ENCODE results near the gene ACVRL1. TPM values are rescaled to one million over a fixed set of nuclear protein-coding genes. Genes with fewer than 3 reads are reported as not detected.

ACVRL1 gene
- total RNA-seq, 1 donor from 2014 or later, result 31.7 TPM

Other genes starting within 250 kb of the ACVRL1 start
- gene FIGNL2, start 58.8 kb upstream of the ACVRL1 start, total RNA-seq, result 0.35 TPM
- gene ANKRD33, start 19.4 kb upstream of the ACVRL1 start, total RNA-seq, result not detected
- 11.2 TPM for gene ACVR1B, start 44.2 kb downstream of the ACVRL1 start, total RNA-seq
- gene TAMALIN, start 99.4 kb downstream of the ACVRL1 start, total RNA-seq, result 22.2 TPM
- gene NR4A1, start 143.9 kb downstream of the ACVRL1 start, total RNA-seq, result 58.9 TPM
- gene ATG101, start 162.5 kb downstream of the ACVRL1 start, total RNA-seq, result 26.5 TPM
- not detected for gene SMIM41, start 172.2 kb downstream of the ACVRL1 start, total RNA-seq